Endothelial cell (in vitro differentiated cells): ENCODE data around the gene CDR2. TPM values are rescaled to one million over a fixed set of nuclear protein-coding genes. Genes with fewer than 3 reads are reported as not detected.

Source experiments
- DNase-seq: peaks from one replicate; pipeline ENCODE4 v3.0.0; 2021; ENCODE audit warnings: low spot score
- H3K27ac Mint-ChIP-seq: one replicate; pipeline ENCODE4 v1.8.0; 2021; ENCODE audit warnings: mixed read lengths, inconsistent platforms; ENCODE audit not compliant: unreplicated experiment
- H3K27me3 Mint-ChIP-seq: one replicate; pipeline ENCODE4 v1.8.0; 2021; ENCODE audit warnings: mild to moderate bottlenecking, moderate library complexity, mixed read lengths, inconsistent platforms; ENCODE audit not compliant: unreplicated experiment
- H3K36me3 Mint-ChIP-seq: one replicate; pipeline ENCODE4 v1.8.0; 2021; ENCODE audit warnings: mild to moderate bottlenecking, low read depth, mixed read lengths, inconsistent platforms; ENCODE audit not compliant: unreplicated experiment
- H3K4me1 Mint-ChIP-seq: one replicate; pipeline ENCODE4 v1.8.0; 2021; ENCODE audit warnings: mild to moderate bottlenecking, mixed read lengths, inconsistent platforms; ENCODE audit not compliant: unreplicated experiment
- H3K4me3 Mint-ChIP-seq: one replicate; pipeline ENCODE4 v1.8.0; 2021; ENCODE audit warnings: mild to moderate bottlenecking, mixed read lengths, inconsistent platforms; ENCODE audit not compliant: unreplicated experiment
- H3K9me3 Mint-ChIP-seq: one replicate; pipeline ENCODE4 v1.8.0; 2021; ENCODE audit warnings: mixed read lengths, inconsistent platforms; ENCODE audit not compliant: unreplicated experiment
- CTCF ChIP-seq: fragments of 200-600 bp; sonication (generic); IDR thresholded peaks from one replicate; pipeline ENCODE4 v1.5.0; 2021; ENCODE audit warnings: antibody characterized with exemption; ENCODE audit not compliant: unreplicated experiment
- total RNA-seq: library from RNA; stranded (reverse); fragmentation: NEBNext Ultra II Directional; extraction: Animal tissue kit (Norgen Biotek cat#: 25700); gene quantifications from one replicate; pipeline ENCODE4 v1.2.1, GENCODE V29; 2021; ENCODE audit not compliant: unreplicated experiment

Gene CDR2
- total RNA-seq, 1 donor from 2014 or later = 26.3 TPM

- Mint-ChIP-seq H3K27ac (no peak overlapping the region), H3K9me3 (no peaks in the 10 kb centered on the region), H3K27me3 (peaks cover 2% of the 10 kb centered on the region), H3K4me1 (no peaks in the 10 kb centered on the region), H3K36me3 (peaks cover 22% of the 10 kb centered on the region), H3K4me3 (peak overlapping the region; percentile 31)
- TF ChIP-seq CTCF = no peak
- DNase-seq = no peak
Measured at GRCh38 chr16:22324787-22325597, 49.4 kb downstream of the CDR2 start.

GRCh38 chr16:22323959-22324786 lies 50.2 kb downstream of the CDR2 start:
- no peak overlapping the region for H3K27ac Mint-ChIP-seq
- no peaks in the 10 kb centered on the region for H3K9me3 Mint-ChIP-seq
- H3K36me3 Mint-ChIP-seq = peaks cover 24% of the 10 kb centered on the region
- H3K4me1 Mint-ChIP-seq = no peaks in the 10 kb centered on the region
- no peak overlapping the region for H3K4me3 Mint-ChIP-seq
- TF ChIP-seq CTCF = no peak
- no peak for DNase-seq
- peaks cover 2% of the 10 kb centered on the region for H3K27me3 Mint-ChIP-seq

- no peaks in the 10 kb centered on the region for H3K9me3 Mint-ChIP-seq
- no peak overlapping the region for H3K27ac Mint-ChIP-seq
- peaks cover 2% of the 10 kb centered on the region for H3K27me3 Mint-ChIP-seq
- H3K36me3 Mint-ChIP-seq = peaks cover 28% of the 10 kb centered on the region
- H3K4me1 Mint-ChIP-seq = no peaks in the 10 kb centered on the region
- TF ChIP-seq CTCF = no peak
- no peak for DNase-seq
- no peak overlapping the region for H3K4me3 Mint-ChIP-seq
Measured at GRCh38 chr16:22323173-22323958, 51.1 kb downstream of the CDR2 start.

- H3K36me3 Mint-ChIP-seq = peaks cover 28% of the 10 kb centered on the region
- no peak for TF ChIP-seq CTCF
- H3K4me1 Mint-ChIP-seq = no peaks in the 10 kb centered on the region
- no peak overlapping the region for H3K4me3 Mint-ChIP-seq
- no peak overlapping the region for H3K27ac Mint-ChIP-seq
- no peak for DNase-seq
- peaks cover 2% of the 10 kb centered on the region for H3K27me3 Mint-ChIP-seq
- H3K9me3 Mint-ChIP-seq = no peaks in the 10 kb centered on the region
Measured at GRCh38 chr16:22322741-22323140, 51.7 kb downstream of the CDR2 start.
